Effector memory CD8-positive, alpha-beta T cell (primary cell): ENCODE results near the gene NSD1.

Experiments
- ATAC-seq: fragments of 150-1000 bp; cut with Tn5 transposase; replicated peaks from 2 replicates; pipeline ENCODE4 v1.10.0; 2021; ENCODE audit warnings: mild to moderate bottlenecking, moderate library complexity
- DNase-seq, 3 experiments: peaks; one replicate each; pipeline ENCODE4 v3.0.0; 2021
- H3K27ac Mint-ChIP-seq, 2 donors: one replicate each; pipeline ENCODE4 v1.8.0; 2022; ENCODE audit warnings: mild to moderate bottlenecking in 2 of 2, mixed read lengths in 2 of 2, moderate library complexity in 2 of 2
- H3K27me3 Mint-ChIP-seq, 2 donors: one replicate each; pipeline ENCODE4 v1.8.0; 2022; ENCODE audit warnings: mixed read lengths in 2 of 2
- H3K36me3 Mint-ChIP-seq: one replicate; pipeline ENCODE4 v1.8.0; 2022; ENCODE audit warnings: mild to moderate bottlenecking, moderate library complexity, mixed read lengths; ENCODE audit not compliant: insufficient read depth
- H3K4me1 Mint-ChIP-seq, 2 donors: one replicate each; pipeline ENCODE4 v1.8.0; 2022; ENCODE audit warnings: low read depth in 2 of 2, mixed read lengths in 2 of 2
- H3K4me3 Mint-ChIP-seq, 2 donors: one replicate each; pipeline ENCODE4 v1.8.0; 2022; ENCODE audit warnings: mild to moderate bottlenecking in 2 of 2, mixed read lengths in 2 of 2, moderate library complexity in 2 of 2
- H3K9me3 Mint-ChIP-seq, 2 donors: one replicate each; pipeline ENCODE4 v1.8.0; 2022; ENCODE audit warnings: mixed read lengths in 2 of 2

The NSD1 gene

GRCh38 chr5:177225798-177226197, 92.2 kb downstream of the NSD1 start:
- ATAC-seq = no peak
- Mint-ChIP-seq H3K4me1 (peaks cover 15 to 51% of the 10 kb centered on the region in 2 donors), H3K27me3 (no peaks in the 10 kb centered on the region), H3K4me3 (no peak overlapping the region), H3K27ac (peak overlapping the region in 1 of 2 donors; percentile 17), H3K36me3 (peaks cover 23% of the 10 kb centered on the region), H3K9me3 (no peaks in the 10 kb centered on the region)
- no peak for DNase-seq

DNA sequence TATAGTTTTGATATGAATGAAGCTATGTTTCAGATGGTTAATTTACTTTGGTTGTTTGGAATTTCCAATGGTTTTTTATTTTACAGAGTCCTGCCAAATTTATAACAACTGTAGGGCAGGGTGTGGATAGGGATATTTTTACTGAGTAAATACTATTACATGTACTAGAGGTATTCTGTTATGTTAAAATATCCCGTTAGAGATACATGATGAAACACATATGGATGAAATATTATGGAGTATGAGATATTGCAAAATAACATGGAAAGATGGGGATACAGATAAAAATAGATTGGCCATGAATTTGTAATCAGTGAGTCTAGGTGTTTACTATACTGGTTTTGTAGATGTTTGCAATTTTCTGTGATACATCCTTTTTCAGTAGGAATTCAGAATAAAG, 93.3 kb downstream of the NSD1 start:
- DNase-seq (no peak), ATAC-seq (no peak)
- Mint-ChIP-seq H3K36me3 (peaks cover 22% of the 10 kb centered on the region), H3K4me1 (peaks cover 13 to 41% of the 10 kb centered on the region in 2 donors), H3K4me3 (no peak overlapping the region), H3K9me3 (no peaks in the 10 kb centered on the region), H3K27me3 (no peaks in the 10 kb centered on the region), H3K27ac (peak overlapping the region; percentile 16 to 71)

GRCh38 chr5:177228751-177229150, 95.2 kb downstream of the NSD1 start:
- Mint-ChIP-seq H3K4me3 (no peak overlapping the region), H3K9me3 (no peaks in the 10 kb centered on the region), H3K27ac (no peak overlapping the region), H3K27me3 (no peaks in the 10 kb centered on the region), H3K4me1 (peaks cover 11 to 43% of the 10 kb centered on the region in 2 donors), H3K36me3 (peaks cover 19% of the 10 kb centered on the region)
- DNase-seq = no peak
- ATAC-seq = no peak

DNA sequence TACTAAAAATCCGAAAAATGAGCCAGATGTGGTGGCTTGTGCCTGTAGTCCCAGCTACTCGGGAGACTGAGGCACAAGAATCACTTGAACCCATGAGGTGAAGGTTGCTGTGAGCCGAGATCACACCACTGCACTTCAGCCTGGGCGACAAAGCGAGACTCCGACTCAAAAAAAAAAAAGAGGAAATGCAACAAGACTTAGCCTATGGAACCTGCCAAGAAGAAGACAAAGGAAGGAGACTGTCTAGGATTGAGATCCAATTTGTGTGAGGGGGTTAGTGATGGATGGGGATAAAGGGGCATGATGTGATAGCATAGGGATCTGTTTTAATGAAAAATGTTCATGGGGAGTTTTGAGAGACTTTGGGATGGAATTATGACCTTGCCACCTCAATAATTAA, 97.1 kb downstream of the NSD1 start:
- Mint-ChIP-seq H3K27me3 (no peaks in the 10 kb centered on the region), H3K4me3 (no peak overlapping the region), H3K27ac (peak overlapping the region in 1 of 2 donors; percentile 17), H3K4me1 (peaks cover 15 to 44% of the 10 kb centered on the region in 2 donors), H3K36me3 (peaks cover 15% of the 10 kb centered on the region), H3K9me3 (no peaks in the 10 kb centered on the region)
- ATAC-seq (no peak), DNase-seq (no peak)

- Mint-ChIP-seq H3K4me3 (no peak overlapping the region), H3K27me3 (no peaks in the 10 kb centered on the region), H3K36me3 (peaks cover 21% of the 10 kb centered on the region), H3K9me3 (no peaks in the 10 kb centered on the region), H3K27ac (no peak overlapping the region), H3K4me1 (peaks cover 15 to 44% of the 10 kb centered on the region in 2 donors)
- DNase-seq (no peak), ATAC-seq (no peak)
Observed at GRCh38 chr5:177231479-177232250, 98.1 kb downstream of the NSD1 start.

- peaks cover 27% of the 10 kb centered on the region for H3K36me3 Mint-ChIP-seq
- no peak for DNase-seq
Observed at GRCh38 chr5:177232358-177232757, 98.8 kb downstream of the NSD1 start.

DNA sequence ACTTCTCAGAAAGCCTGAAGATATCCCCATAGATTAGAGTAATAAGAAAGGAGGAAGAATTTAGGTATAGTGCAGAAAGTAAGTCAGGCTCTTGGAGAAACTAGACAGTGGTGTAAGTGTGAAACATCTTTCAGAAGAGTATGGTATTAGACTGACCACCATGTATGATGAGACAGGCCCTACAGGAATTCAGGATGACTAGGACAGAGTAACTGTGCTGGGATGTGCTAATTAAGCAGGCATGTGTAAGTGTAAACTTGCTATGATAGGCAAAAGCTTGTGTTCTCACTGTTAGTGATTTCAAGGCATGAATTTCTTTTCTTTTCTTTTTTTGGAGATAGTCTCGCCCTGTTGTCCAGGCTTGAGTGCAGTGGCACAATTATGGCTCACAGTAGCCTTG, 99.2 kb downstream of the NSD1 start:
- ATAC-seq (no peak), DNase-seq (no peak)
- H3K4me3 Mint-ChIP-seq = no peak overlapping the region
- peaks cover 12 to 39% of the 10 kb centered on the region in 2 donors for H3K4me1 Mint-ChIP-seq
- no peaks in the 10 kb centered on the region for H3K9me3 Mint-ChIP-seq
- H3K27ac Mint-ChIP-seq = peak overlapping the region in 1 of 2 donors; percentile 52
- no peaks in the 10 kb centered on the region for H3K27me3 Mint-ChIP-seq
- H3K36me3 Mint-ChIP-seq = peaks cover 30% of the 10 kb centered on the region

More at GRCh38 chr5:177232358-177232757, 98.8 kb downstream of the NSD1 start:
- Mint-ChIP-seq H3K27me3 (no peaks in the 10 kb centered on the region), H3K27ac (peak overlapping the region in 1 of 2 donors; percentile 52), H3K4me1 (peaks cover 12 to 39% of the 10 kb centered on the region in 2 donors), H3K4me3 (no peak overlapping the region), H3K9me3 (no peaks in the 10 kb centered on the region)
- ATAC-seq = no peak

- H3K27me3 Mint-ChIP-seq = no peaks in the 10 kb centered on the region
- ATAC-seq = no peak
- peaks cover 33% of the 10 kb centered on the region for H3K36me3 Mint-ChIP-seq
- peak overlapping the region in 1 of 2 donors; percentile 84 for H3K27ac Mint-ChIP-seq
- peaks cover 12 to 35% of the 10 kb centered on the region in 2 donors for H3K4me1 Mint-ChIP-seq
- no peak for DNase-seq
- H3K4me3 Mint-ChIP-seq = no peak overlapping the region
- H3K9me3 Mint-ChIP-seq = no peaks in the 10 kb centered on the region
Observed at GRCh38 chr5:177233206-177233605, 99.6 kb downstream of the NSD1 start.

GRCh38 chr5:177233802-177234201, 100.2 kb downstream of the NSD1 start:
- no peak for ATAC-seq
- no peak for DNase-seq
- no peaks in the 10 kb centered on the region for H3K27me3 Mint-ChIP-seq
- peak overlapping the region in 1 of 2 donors; percentile 84 for H3K27ac Mint-ChIP-seq
- peaks cover 10 to 31% of the 10 kb centered on the region in 2 donors for H3K4me1 Mint-ChIP-seq
- H3K36me3 Mint-ChIP-seq = peaks cover 37% of the 10 kb centered on the region
- no peaks in the 10 kb centered on the region for H3K9me3 Mint-ChIP-seq
- H3K4me3 Mint-ChIP-seq = no peak overlapping the region

DNA sequence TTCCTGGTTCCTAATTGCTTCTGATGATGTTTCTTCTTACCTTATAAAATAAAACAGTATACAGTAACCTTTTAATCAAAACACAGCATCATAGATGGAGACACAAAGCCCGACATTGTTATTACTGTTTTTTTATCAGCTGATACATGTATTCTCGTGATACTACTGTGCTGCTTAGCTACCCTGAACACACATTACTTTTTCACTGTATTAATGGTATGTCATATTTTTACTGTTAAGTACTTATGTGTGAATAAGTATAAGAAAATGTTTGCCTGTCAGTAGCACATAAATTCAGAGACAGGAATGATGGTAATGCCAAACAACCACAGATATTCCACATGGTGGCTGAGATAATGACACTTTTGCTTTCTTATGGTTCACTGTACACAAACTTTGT, 101.3 kb downstream of the NSD1 start:
- H3K4me1 Mint-ChIP-seq = peaks cover 7 to 23% of the 10 kb centered on the region in 2 donors
- ATAC-seq (no peak), DNase-seq (no peak)
- peaks cover 43% of the 10 kb centered on the region for H3K36me3 Mint-ChIP-seq
- H3K9me3 Mint-ChIP-seq = no peaks in the 10 kb centered on the region
- no peak overlapping the region for H3K4me3 Mint-ChIP-seq
- H3K27ac Mint-ChIP-seq = peak overlapping the region in 1 of 2 donors; percentile 84
- no peaks in the 10 kb centered on the region for H3K27me3 Mint-ChIP-seq

DNA sequence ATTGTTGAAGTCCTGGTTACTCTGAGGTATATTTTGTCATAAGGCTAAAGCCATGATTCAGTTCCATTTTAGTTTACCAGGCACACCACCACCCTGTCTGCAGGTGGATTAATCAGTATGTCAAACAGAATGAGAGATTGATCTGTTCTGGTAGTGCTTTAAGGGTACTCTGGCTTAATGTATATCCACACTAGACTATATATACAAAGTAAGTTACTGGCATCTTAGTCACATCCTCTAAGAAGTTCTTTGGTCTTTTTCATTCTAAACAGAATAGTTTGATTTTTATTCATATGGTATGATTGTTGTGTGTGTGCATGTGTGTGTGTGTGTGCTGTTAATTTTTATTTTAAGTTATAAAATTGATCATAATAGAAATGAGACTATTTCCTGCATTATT, 108.2 kb downstream of the NSD1 start:
- H3K36me3 Mint-ChIP-seq = peaks cover 82% of the 10 kb centered on the region
- ATAC-seq (no peak), DNase-seq (no peak)
- no peak overlapping the region for H3K27ac Mint-ChIP-seq
- H3K9me3 Mint-ChIP-seq = no peaks in the 10 kb centered on the region
- H3K4me3 Mint-ChIP-seq = no peak overlapping the region
- no peaks in the 10 kb centered on the region for H3K27me3 Mint-ChIP-seq
- peaks cover 0 to 4% of the 10 kb centered on the region in 2 donors for H3K4me1 Mint-ChIP-seq

DNA sequence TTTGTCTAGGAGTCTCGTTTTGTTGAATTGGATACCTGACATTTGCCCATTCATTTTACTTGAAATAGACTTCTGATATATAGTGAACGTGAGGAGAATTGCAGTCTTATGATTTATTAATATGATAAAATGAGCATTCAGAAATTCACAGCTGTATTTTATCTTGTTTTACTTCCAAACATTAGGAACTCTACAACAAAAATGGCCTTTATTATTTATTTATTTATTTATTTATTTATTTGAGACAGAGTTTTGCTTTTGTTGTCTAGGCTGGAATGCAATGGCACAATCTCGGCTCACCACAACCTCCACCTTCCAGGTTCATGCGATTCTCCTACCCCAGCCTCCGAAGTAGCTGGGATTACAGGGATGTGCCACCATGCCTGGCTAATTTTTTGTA, 108.7 kb downstream of the NSD1 start:
- peaks cover 0 to 4% of the 10 kb centered on the region in 2 donors for H3K4me1 Mint-ChIP-seq
- H3K4me3 Mint-ChIP-seq = no peak overlapping the region
- no peak for ATAC-seq
- no peaks in the 10 kb centered on the region for H3K27me3 Mint-ChIP-seq
- H3K27ac Mint-ChIP-seq = no peak overlapping the region
- H3K9me3 Mint-ChIP-seq = no peaks in the 10 kb centered on the region
- no peak for DNase-seq
- peaks cover 82% of the 10 kb centered on the region for H3K36me3 Mint-ChIP-seq

DNA sequence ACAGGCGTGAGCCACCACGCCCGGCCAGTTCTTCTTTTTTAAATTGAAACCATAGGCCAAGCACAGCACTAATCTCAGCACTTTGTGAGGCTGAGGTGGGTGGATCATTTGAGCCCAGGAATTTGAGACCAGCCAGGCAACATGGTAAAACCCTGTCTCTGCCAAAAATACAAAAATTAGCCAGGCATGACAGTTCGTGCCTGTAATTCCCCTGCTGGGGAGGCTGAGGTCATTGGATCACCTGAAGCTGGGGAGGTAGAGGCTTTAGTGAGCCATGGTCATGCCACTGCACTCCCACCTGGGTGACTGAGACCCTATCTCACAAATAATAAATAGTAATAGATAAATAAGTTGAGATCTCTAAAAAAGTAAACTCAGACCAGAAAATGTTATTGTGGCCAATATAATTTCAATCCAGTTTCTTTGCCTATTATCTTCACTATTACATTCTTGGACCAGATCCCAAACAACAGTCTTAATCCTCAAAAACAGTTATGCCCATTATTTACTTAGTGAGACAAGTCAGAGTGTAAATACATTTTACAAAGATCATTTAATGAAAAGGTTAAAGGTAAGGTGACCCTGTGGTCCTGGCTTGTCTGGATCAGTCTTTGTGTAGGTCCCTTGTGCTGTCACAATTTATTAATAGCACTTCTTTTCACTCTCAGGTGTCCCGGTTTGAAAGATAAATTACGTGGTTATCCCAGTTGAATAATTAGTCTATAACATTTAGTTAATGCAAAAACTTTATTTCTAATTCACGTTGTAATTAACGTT, 116.4 kb downstream of the NSD1 start:
- H3K36me3 Mint-ChIP-seq = peaks cover 92% of the 10 kb centered on the region
- ATAC-seq (no peak), DNase-seq (no peak)
- H3K4me1 Mint-ChIP-seq = peaks cover 0 to 3% of the 10 kb centered on the region in 2 donors
- H3K9me3 Mint-ChIP-seq = no peaks in the 10 kb centered on the region
- H3K27me3 Mint-ChIP-seq = no peaks in the 10 kb centered on the region
- peak overlapping the region in 1 of 2 donors; percentile 78 for H3K27ac Mint-ChIP-seq
- no peak overlapping the region for H3K4me3 Mint-ChIP-seq

DNA sequence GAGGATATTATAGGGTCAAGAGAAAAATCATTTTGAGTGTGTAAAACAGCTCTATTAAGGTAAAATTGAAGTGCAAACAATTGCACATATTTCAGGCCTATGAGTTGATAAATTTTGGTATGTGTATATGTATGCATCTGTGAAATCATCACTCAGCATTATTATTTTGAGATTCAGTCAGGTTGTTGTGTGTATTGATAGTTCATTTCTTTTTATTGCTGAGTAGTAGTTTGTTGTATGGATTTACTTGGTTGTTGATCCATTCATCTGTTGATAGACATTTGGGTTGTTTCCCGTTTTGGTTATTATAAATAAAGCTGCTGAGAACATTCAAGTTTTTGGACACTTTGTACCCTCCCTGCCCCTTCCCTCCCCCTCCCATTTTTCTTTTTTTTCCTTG, 119.7 kb downstream of the NSD1 start:
- Mint-ChIP-seq H3K4me1 (peaks cover 5 to 9% of the 10 kb centered on the region in 2 donors), H3K27ac (no peak overlapping the region), H3K27me3 (no peaks in the 10 kb centered on the region), H3K9me3 (no peaks in the 10 kb centered on the region), H3K4me3 (no peak overlapping the region), H3K36me3 (peaks cover 94% of the 10 kb centered on the region)
- ATAC-seq (no peak), DNase-seq (no peak)
